Astrocyte of the cerebellum (primary cell): ENCODE results near the gene RSAD1.

Source experiments
- DNase-seq: peaks from one replicate; pipeline ENCODE4 v3.0.0-alpha.2; 2011; ENCODE audit warnings: low read depth
- H3K4me3 ChIP-seq: 2 replicates; pipeline ENCODE4 v1.5.1; 2011; ENCODE audit warnings: mild to moderate bottlenecking, low read depth, low read length, moderate library complexity
- in situ Hi-C: cut with HindIII; loops from 2 replicates; pipeline ENCODE4 v1.10.0; 2017; ENCODE audit warnings: low sequenced_read_pairs
- TF ChIP-seq, protein P1 (sequence below): IDR thresholded peaks from 2 replicates; pipeline ENCODE4 v1.5.1; 2012; ENCODE audit warnings: low read length, low read depth, moderate library complexity, mild to moderate bottlenecking; ENCODE audit errors: missing control alignments

The RSAD1 gene

DNA sequence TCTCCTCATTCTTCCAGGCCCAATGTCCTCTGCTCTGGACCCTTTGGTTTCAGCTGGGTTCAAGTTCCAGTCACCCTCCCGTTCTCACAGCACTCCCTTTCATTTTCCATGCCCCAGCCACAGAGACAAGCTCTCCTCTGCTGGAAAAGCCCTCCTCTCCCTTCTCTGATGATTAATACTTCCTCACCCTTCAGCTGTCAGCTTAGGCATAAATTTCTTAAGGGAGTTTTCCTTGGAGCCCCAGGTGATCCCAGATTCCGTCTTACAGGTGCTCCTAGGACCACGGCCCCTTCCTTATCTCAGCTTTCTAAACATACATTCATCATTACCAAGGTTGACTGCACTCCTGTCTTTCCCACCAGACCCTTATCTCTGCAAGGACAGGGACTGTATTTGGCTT is 20.4 kb upstream of the RSAD1 start:
- in situ Hi-C loops: no loop called here
- TF ChIP-seq, protein P1, sequence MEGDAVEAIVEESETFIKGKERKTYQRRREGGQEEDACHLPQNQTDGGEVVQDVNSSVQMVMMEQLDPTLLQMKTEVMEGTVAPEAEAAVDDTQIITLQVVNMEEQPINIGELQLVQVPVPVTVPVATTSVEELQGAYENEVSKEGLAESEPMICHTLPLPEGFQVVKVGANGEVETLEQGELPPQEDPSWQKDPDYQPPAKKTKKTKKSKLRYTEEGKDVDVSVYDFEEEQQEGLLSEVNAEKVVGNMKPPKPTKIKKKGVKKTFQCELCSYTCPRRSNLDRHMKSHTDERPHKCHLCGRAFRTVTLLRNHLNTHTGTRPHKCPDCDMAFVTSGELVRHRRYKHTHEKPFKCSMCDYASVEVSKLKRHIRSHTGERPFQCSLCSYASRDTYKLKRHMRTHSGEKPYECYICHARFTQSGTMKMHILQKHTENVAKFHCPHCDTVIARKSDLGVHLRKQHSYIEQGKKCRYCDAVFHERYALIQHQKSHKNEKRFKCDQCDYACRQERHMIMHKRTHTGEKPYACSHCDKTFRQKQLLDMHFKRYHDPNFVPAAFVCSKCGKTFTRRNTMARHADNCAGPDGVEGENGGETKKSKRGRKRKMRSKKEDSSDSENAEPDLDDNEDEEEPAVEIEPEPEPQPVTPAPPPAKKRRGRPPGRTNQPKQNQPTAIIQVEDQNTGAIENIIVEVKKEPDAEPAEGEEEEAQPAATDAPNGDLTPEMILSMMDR: no peak
- no peak for DNase-seq
- no peak overlapping the region for H3K4me3 ChIP-seq

DNA sequence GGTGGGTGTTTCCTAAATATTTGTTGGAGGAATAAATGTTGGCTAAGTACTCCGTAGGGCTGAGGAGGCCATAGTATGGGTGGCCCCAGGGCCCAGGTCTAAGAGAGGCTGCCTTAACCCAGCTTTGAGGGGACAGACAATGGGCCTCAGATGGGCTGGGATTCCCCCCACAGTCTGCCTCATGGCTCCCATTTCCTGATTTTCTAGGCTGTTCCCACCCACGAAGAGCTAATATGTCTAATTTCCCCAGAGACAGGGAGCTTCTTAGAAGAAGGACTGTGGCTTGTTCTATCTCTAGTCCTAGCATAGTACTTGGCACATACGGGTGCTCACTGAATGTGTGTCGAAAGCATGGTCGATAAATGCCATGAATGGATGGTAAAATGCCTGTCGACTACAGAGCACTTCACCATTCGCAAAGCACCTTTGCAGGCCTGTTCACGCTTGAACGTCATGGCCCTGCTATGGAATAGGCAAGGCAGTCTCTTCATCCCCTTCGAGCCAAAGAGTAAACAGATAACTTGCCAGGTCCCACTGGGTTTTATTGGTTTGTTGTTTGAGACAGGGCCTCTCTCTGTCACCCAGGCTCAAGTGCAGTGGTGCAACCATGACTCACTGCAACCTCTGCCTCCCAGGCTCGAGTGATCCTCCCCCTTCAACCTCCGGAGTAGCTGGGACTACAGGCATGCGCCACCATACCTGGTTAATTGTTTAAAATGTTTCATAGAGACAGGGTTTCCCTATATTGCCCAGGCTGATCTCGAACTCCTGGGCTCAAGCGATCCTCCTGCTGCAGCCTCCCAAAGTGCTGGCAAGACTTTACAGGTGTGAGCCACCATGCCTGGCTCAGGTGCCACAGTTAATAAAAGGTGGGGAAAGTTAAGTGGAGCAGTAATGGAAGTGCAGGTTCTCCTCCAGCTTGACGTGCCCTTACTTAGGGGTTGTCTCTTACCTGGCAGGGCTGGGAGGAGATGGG is 19.7 kb upstream of the RSAD1 start:
- in situ Hi-C loops: no loop called here
- TF ChIP-seq, protein P1: no peak
- DNase-seq: no peak
- H3K4me3 ChIP-seq: no peak overlapping the region

DNA sequence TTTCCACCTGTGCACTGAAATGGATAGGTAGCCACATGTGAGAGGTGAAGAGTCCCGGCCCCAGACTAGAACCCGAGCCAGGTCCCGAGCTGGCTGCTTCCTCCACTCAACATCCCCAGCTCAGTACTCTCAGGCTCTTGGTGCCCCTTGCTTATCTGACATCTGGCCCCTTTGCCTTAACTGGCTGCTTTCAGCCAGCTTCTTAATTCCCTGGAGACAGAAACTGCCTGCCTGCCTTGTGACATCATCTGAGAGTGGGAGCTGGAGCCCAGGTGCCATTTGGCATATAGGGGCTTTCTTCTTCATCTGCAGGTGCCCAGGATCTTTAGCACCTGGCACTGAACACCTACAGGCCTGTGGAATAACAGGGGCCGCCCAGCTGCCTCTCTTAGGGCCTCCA is 18.9 kb upstream of the RSAD1 start:
- in situ Hi-C loops: no loop called here
- no peak for DNase-seq
- no peak overlapping the region for H3K4me3 ChIP-seq
- TF ChIP-seq, protein P1: no peak

DNA sequence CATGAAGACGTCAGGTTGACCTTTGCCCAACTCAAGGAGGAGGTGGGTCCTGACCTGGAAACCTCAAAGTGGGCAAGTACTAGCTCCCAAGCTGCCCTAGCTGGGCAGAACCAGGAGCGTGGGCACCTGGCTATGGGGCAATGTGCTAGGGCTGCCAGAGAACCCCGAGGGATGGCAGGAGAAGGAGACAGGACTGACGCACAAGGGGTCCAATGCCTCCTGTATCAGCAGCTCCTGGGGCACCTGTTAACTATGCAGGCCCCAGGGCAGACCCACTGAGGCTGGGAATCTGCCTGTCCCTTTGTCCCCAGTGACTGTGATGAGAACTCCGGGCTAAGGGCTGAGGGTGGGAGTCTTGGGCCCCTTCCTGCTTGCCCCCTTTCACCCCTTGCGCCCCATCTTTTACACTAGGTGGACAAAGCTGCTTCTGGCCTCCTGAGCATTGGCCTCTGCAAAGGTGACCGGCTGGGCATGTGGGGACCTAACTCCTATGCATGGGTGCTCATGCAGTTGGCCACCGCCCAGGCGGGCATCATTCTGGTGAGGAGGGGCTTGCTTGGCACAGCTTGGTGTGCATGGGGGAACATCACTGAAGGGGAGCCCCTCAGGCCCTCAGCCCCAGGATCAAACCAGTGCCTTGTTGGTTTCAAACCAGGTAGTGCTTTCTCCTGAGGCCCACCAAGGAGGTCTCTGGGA is 17.7 kb upstream of the RSAD1 start:
- TF ChIP-seq, protein P1: no peak
- in situ Hi-C loops: no loop called here
- H3K4me3 ChIP-seq: no peak overlapping the region
- DNase-seq: no peak

DNA sequence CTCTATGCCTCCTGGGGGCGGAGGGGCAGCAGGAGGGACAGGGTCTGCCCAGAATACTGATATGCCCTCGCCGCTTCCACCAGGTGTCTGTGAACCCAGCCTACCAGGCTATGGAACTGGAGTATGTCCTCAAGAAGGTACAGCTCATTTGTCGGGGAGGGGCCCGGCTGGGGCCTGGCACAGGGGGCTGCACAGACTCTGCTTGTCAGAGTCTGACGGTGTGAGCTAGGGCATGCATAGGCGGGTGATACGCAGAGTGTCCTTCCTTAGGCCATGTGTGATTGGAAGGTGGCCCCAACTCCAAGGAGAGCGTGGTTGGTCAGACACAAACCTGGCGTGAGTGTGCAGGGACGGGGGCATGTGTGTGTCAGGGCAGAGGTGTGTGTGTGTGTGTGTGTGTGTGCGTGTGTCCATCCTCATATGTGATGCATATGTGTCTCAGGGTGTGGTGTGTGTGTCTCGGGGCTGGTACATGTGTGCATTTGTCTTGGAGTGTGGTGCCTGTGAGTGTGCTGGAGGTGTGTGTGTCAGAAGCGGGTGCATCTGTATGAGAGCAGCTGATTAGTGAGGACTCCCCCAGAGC is 17.0 kb upstream of the RSAD1 start:
- H3K4me3 ChIP-seq: no peak overlapping the region
- in situ Hi-C loops: no loop called here
- TF ChIP-seq, protein P1: no peak
- DNase-seq: no peak

DNA sequence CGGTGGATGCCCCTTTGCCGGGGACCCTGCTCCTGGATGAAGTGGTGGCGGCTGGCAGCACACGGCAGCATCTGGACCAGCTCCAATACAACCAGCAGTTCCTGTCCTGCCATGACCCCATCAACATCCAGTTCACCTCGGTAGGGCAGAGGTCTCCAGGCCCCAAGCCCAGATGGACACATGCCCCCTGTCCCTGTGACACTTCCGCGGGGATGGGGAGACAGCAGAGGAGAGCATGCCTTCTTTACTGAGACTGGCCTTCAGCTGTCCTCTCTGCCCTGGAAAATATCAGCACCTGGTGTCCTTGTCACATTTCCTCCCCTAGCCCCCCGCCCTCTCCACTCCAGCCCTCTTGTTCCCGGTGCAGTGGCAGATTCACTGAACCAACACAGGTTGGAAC is 16.2 kb upstream of the RSAD1 start:
- in situ Hi-C loops: no loop called here
- no peak for DNase-seq
- TF ChIP-seq, protein P1: no peak
- no peak overlapping the region for H3K4me3 ChIP-seq
